Type B pancreatic cell (in vitro differentiated cells): ENCODE data around the gene LDAH. TPM values are rescaled to one million over a fixed set of nuclear protein-coding genes. Genes with fewer than 3 reads are reported as not detected.

Experiments used
- DNase-seq: peaks from one replicate; pipeline ENCODE4 v3.0.0; 2021; ENCODE audit warnings: mixed read lengths; ENCODE audit not compliant: unreplicated experiment; ENCODE audit errors: extremely low spot score
- H3K27ac Mint-ChIP-seq: 2 replicates; pipeline ENCODE4 v1.8.0; 2021; ENCODE audit warnings: mild to moderate bottlenecking, mixed read lengths
- H3K27me3 Mint-ChIP-seq: 2 replicates; pipeline ENCODE4 v1.8.0; 2021; ENCODE audit warnings: mixed read lengths
- H3K36me3 Mint-ChIP-seq: 2 replicates; pipeline ENCODE4 v1.8.0; 2021; ENCODE audit warnings: mixed read lengths
- H3K4me1 Mint-ChIP-seq: one replicate; pipeline ENCODE4 v1.8.0; 2021; ENCODE audit warnings: mixed read lengths; ENCODE audit not compliant: unreplicated experiment
- H3K4me3 Mint-ChIP-seq: 2 replicates; pipeline ENCODE4 v1.8.0; 2021; ENCODE audit warnings: mild to moderate bottlenecking, mixed read lengths
- H3K9me3 Mint-ChIP-seq: 2 replicates; pipeline ENCODE4 v1.8.0; 2021; ENCODE audit warnings: mixed read lengths
- total RNA-seq: library from RNA; stranded (reverse); gene quantifications from 2 replicates; pipeline ENCODE4 v1.2.1, GENCODE V29; 2021; ENCODE audit warnings: low replicate concordance
- TF ChIP-seq, protein P1 (sequence below): fragments of 200-600 bp; sonication (generic); conservative IDR thresholded peaks from 2 replicates; pipeline ENCODE4 v1.5.0; 2021; ENCODE audit warnings: antibody characterized with exemption, mild to moderate bottlenecking

The LDAH gene
- total RNA-seq, 1 donor from 2014 or later, result 30.1 TPM

DNA sequence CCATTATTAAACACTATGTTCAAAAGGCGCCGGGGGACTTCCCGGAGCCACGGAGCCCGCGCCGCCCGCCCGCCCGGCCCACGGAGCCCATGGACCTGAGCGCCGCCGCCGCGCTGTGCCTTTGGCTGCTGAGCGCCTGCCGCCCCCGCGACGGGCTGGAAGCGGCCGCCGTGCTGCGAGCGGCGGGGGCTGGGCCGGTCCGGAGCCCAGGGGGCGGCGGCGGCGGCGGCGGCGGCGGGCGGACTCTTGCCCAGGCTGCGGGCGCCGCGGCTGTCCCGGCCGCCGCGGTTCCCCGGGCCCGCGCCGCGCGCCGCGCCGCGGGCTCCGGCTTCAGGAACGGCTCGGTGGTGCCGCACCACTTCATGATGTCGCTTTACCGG, 155.8 kb downstream of the LDAH start:
- no peak overlapping the region for H3K4me3 Mint-ChIP-seq
- peaks cover 4% of the 10 kb centered on the region for H3K4me1 Mint-ChIP-seq
- no peak overlapping the region for H3K27ac Mint-ChIP-seq
- DNase-seq, result no peak
- H3K36me3 Mint-ChIP-seq, result no peaks in the 10 kb centered on the region
- H3K9me3 Mint-ChIP-seq, result no peaks in the 10 kb centered on the region
- peaks cover 90% of the 10 kb centered on the region for H3K27me3 Mint-ChIP-seq
- TF ChIP-seq, protein P1, sequence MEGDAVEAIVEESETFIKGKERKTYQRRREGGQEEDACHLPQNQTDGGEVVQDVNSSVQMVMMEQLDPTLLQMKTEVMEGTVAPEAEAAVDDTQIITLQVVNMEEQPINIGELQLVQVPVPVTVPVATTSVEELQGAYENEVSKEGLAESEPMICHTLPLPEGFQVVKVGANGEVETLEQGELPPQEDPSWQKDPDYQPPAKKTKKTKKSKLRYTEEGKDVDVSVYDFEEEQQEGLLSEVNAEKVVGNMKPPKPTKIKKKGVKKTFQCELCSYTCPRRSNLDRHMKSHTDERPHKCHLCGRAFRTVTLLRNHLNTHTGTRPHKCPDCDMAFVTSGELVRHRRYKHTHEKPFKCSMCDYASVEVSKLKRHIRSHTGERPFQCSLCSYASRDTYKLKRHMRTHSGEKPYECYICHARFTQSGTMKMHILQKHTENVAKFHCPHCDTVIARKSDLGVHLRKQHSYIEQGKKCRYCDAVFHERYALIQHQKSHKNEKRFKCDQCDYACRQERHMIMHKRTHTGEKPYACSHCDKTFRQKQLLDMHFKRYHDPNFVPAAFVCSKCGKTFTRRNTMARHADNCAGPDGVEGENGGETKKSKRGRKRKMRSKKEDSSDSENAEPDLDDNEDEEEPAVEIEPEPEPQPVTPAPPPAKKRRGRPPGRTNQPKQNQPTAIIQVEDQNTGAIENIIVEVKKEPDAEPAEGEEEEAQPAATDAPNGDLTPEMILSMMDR, result peak; percentile 25

DNA sequence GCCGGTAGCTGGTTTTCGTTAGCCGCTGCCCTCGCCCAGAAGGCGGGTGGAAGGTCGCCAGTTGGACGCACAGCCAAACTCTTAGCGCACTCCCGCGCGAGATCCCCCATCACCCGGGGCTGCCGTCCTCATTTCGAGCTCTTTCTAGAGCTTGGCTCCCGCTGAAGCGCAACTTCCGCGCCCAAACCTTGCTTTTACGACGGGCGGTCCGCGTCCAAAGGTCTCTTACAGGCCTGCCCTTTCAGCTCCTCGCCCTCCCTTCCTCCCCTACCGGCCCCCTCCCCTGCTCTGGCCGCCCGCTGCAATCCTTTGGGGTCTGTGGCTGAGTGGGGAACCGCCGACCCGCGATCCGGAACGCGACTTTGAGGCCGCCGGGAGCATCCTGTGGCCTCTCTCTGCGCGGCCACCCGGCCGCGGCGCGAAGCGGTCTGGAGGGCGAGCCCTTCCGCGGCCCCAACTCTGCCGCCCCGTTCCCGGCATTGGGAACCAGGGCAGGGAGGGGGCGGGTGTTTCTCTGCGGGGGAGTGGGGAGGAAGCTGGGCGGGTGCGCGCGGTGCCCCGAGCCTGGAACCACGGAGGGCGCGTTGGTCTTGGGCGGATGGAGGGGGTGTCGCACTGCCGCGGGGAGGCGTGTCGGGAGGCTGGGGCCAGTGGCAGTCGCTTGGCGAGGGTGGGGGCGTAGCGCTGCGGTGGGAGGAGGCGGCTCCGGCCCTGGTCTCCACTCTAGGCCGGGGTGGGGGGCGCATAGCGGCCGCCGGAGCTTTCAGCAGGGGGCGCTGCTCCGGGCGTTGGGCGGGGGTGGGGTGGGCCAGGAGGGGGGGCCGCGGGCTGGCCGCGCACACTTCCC, 156.4 kb downstream of the LDAH start, which contains the start of gene GDF7:
TSS of gene GDF7 (plus strand) at position 841 of the 847 bp plus-strand sequence. CDS start 96 bp downstream, outside the sequence.
- no peak for DNase-seq
- Mint-ChIP-seq H3K27me3 (peaks cover 90% of the 10 kb centered on the region), H3K9me3 (no peaks in the 10 kb centered on the region), H3K27ac (peak within 1 kb of the TSS; percentile 66), H3K4me1 (peaks cover 4% of the 10 kb centered on the region), H3K36me3 (no peaks in the 10 kb centered on the region), H3K4me3 (peak within 1 kb of the TSS; percentile 85)
- TF ChIP-seq, protein P1, result peak; percentile 64

DNA sequence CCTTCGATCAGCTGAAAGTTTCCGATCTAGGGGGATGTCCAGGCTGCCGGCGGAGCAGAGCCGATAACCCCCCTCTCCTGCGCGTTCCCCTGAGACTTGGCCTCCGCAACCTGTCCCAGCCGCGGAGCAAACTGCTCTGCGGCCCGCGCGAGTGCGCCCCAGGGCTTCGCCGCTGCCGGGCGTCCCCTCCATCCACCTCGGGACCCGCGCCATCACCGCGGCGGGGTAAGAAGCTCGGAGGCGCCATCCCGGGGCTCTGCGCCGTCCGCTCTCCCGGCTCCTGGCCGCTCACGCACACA, 156.9 kb downstream of the LDAH start:
- TF ChIP-seq, protein P1, result no peak
- Mint-ChIP-seq H3K9me3 (no peaks in the 10 kb centered on the region), H3K27ac (no peak overlapping the region), H3K4me1 (peaks cover 4% of the 10 kb centered on the region), H3K27me3 (peaks cover 90% of the 10 kb centered on the region), H3K36me3 (no peaks in the 10 kb centered on the region), H3K4me3 (peak overlapping the region; percentile 85)
- no peak for DNase-seq

DNA sequence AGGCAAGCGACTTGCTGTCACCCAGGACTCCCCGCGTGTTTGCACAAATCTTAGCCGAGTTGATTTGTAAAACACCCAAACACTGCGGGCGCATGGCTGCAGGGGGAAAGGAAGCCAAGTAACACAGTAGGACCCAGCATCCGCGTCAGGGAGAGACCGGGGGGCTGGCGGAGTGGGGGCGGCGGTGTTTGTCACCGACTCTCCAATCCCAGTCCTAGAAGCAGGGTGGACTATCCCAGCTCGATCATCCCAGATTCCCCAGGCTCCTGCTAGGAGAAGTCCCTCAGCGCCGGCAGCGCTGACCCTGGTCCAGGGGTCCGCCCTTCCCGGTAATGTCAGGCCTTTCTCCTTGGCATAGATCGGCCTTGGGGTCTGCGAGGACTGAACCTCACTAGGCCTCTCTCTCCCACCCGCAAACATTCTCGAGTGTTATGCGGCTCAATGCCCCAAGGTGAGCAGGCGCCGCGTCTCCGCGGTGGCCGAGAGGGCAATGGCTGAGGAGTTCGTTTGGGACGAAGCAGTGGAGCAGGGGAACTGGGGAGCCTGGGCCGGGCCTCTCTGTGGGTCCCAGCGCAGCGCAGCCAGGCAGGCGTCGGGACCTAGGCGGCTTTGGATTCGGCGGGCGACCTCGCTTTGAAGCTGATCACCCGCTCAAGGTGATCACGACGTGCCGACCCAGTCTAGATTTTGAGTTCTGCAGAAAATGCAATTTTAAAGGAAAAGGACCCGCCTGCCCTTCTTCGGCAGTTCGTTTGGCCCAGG, 157.5 kb downstream of the LDAH start:
- DNase-seq, result no peak
- TF ChIP-seq, protein P1, result no peak
- Mint-ChIP-seq H3K4me1 (peaks cover 4% of the 10 kb centered on the region), H3K27ac (no peak overlapping the region), H3K4me3 (peak overlapping the region; percentile 85), H3K36me3 (no peaks in the 10 kb centered on the region), H3K27me3 (peaks cover 94% of the 10 kb centered on the region), H3K9me3 (no peaks in the 10 kb centered on the region)

DNA sequence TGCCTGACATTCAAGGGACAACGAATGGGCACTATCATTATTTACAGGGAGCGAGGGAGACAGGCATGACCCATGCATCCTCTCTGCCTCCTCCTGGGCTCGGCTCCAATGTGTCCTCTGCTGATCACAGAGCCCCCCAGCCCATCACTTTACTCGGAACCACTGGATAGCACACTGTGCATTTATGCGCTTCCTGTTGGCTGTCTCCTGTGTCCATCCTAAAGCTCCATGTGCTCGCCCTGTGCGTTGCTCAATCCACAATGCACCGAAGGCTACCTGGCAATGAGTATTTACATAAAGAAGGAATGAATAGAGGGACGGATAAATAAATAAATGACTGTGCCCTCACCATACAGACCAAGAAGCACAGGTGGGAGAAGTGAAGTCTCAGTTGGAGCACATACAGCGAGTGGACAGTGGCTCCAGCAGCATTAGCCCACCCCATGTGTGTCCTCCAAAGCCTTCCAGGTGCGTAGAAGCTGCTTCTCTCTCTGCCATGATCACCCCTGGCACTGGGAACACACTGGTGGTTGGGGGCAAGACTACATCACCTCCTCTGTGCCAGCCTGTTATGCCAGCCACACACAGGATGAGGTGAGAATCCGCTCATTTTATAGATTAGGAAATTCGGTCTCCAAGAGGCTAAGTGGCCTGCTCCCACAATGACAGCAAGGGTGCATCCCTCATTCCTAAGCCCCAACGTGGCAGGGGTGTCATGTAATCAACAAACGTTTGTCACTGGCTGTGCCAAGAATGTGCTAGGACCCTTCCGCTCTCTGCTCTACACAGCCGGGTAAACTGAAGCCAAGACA, 158.3 kb downstream of the LDAH start:
- Mint-ChIP-seq H3K36me3 (no peaks in the 10 kb centered on the region), H3K27ac (no peak overlapping the region), H3K27me3 (peaks cover 94% of the 10 kb centered on the region), H3K4me1 (peaks cover 4% of the 10 kb centered on the region), H3K4me3 (peak overlapping the region; percentile 85), H3K9me3 (no peaks in the 10 kb centered on the region)
- TF ChIP-seq, protein P1, result no peak
- no peak for DNase-seq
